HG03565 (cell line): ENCODE results near the gene KIAA1755.

ENCODE experiments used
- ATAC-seq: cut with Tn5 transposase; IDR thresholded peaks from one replicate; pipeline ENCODE4 v1.9.1; 2021; ENCODE audit warnings: mild to moderate bottlenecking, moderate library complexity; ENCODE audit not compliant: unreplicated experiment

Gene KIAA1755

DNA sequence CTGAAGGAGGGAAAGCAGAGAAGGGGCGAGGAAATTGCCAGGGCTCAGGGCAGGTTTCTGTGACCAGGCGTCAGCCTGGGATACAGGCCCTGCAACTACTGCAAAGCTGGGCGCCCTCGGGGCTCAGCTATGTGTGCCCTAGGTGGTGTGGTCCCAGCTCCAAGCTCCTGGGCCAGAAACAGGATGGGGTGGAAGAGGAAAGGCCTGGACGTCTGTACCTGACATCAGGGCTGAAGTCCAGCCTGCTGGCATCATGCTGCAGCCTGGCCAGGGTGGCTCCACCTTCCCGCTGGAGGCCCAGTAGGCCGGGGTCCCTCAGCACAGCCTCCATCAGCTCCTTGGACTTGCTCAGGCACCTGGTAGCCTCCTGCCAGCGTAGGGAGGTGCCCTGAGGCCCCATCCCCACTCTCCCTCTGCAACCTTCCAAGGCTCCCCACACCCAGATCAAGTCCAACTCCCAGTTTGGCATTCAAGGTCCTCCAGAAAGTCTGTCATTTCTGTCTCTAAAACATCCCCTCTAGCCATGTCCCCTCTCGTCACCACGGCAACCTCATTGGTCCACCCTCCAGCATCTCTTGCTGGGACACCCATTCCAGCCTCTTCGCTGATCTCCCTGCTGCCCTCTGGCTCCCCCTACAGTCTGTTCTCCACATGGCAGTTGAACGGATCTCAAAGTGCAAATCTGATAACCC is 38.2 kb downstream of the KIAA1755 start:
- no peak for ATAC-seq

GRCh38 chr20:38221119-38221589 is 39.4 kb downstream of the KIAA1755 start:
- ATAC-seq, result no peak

DNA sequence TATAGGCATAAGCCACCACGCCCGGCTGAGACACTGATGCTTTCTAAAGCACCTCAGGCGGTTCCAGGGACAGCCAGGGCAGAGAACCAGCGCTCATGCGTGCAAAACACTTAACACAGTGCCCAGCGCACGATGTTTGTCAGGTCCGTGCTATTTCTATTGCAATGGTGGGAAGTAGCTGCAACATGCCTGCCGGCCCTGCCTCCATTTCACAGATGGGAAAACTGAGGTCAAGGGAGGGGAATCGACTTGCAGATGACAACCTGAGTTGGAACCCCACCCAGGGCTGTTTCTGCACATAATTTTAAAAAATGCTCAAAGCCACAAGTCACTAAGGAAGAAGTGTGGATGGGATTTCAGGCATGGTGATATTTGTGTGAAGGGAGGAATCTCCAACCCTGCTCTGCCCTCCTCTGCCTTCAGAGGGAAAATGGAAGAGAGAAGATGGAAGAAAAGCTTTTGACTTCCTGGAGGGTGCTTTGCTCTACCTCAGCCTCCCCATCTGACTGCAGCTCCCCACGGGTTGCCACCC is 39.9 kb downstream of the KIAA1755 start:
- no peak for ATAC-seq

- ATAC-seq, result no peak
Measured at GRCh38 chr20:38219006-38219950, 41.3 kb downstream of the KIAA1755 start.

- no peak for ATAC-seq
Measured at GRCh38 chr20:38218566-38218885, 42.0 kb downstream of the KIAA1755 start.

- ATAC-seq, result no peak
Measured at GRCh38 chr20:38217791-38218565, 42.6 kb downstream of the KIAA1755 start.

GRCh38 chr20:38216746-38217595 is 43.6 kb downstream of the KIAA1755 start:
- ATAC-seq, result no peak

DNA sequence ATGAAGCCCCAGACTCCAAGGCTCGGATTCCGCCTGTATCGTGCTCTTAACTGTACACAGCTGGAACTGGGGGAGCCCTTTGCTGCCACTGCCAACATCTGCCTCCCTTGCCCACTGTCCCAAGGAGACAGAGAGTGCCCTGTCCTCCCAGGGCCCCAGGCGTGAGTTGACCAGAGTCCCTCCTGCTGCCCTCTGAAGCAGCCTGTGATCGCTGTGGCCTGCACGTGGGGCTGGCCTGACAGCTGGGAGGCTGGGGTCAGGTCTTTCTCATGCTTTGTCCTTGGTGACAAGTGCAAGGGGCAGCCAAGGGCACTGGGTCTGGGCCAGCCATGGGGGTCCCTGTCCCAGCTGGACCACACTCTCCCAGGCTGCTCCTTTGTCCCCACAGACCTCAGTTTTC is 44.3 kb downstream of the KIAA1755 start:
- no peak for ATAC-seq

DNA sequence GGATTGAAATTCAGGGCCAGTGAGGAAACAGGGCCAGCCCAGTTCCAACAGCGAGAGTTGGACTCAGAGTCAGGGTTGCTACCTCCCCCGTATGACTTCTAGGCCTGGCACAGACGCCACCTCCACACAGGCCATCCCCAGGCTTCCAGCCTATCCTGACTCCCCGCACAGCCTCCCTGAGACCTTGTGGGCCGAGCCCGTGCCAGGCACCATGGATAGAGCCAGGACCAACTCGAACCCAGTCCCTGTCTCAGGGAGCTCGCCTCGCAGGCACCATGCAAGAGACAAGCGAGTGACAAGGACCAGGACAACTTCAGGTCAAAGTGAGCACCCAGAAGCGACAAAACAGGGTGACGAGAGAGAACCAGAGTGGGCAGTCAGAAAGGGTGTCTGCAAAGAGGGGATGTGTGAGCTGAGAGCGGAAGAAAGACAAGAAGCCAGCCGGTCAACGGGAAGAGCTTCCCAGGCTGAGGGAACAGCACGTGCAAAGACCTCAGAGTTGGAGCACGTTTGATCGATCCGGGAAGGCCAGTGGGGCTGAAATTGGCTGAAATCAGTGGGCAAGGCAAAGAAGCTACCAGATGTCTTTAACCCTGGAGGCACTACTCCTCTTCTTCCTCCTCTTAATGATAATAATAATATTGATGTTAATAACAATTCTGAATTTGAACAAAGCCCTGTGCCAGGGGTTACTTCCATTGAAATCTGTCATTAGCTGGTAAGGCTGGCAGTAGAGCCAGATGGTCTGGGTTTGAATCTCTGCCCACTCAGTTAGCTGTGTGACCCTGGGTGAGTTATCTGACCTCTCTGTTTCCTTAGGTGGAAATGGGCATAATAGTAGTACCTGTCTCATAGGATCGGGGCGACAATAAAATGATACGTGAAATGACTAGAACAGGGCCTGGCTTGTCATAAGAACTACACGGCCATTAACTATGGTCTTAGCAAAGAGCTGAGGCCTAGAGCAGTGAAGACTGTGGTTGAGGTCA is 45.0 kb downstream of the KIAA1755 start:
- ATAC-seq, result no peak

DNA sequence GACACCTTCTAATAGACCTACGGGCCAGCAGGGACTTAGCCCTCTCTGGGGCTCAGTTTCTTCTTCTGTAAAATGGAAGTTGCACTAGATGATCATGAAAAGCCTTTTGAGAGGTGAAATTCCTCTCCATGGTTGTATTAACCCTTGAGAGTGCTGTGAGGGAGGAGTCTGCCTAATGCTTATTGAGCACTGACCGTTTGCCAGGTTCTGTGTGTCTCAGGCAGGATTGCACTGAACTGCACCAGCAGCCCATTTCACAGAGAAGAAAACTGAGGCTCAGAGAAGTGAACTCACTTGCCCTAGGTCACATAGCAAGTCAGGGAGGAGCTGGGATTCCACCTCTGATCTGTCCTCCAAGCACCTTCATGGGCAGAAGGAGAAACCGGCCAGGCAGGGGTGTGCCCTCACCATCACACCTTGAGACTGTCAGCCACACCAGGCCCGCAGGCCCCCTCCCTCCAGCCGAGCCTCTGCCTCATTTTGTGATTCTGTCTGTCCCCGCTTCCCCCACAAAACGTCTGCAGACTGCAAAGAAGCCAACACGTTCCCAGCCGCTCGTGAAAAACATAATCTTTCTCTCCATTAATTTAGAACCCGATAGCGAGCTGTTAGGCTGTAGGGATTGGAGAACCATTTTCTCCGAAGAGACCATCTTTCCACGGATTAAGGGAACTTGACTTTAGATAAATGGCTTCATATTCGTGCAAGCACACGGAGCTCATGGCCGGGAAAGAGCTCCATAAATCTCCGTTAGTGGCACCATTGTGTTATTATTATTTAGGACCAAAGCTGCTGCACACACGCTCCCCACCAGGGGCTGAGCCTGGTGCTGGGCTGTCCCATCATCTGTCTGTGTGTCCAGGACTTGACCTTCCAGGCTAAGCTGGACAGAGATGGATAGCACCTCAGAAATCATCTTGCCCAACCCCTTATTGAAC is 46.0 kb downstream of the KIAA1755 start:
- no peak for ATAC-seq

GRCh38 chr20:38213607-38213940 is 47.0 kb downstream of the KIAA1755 start:
- no peak for ATAC-seq

DNA sequence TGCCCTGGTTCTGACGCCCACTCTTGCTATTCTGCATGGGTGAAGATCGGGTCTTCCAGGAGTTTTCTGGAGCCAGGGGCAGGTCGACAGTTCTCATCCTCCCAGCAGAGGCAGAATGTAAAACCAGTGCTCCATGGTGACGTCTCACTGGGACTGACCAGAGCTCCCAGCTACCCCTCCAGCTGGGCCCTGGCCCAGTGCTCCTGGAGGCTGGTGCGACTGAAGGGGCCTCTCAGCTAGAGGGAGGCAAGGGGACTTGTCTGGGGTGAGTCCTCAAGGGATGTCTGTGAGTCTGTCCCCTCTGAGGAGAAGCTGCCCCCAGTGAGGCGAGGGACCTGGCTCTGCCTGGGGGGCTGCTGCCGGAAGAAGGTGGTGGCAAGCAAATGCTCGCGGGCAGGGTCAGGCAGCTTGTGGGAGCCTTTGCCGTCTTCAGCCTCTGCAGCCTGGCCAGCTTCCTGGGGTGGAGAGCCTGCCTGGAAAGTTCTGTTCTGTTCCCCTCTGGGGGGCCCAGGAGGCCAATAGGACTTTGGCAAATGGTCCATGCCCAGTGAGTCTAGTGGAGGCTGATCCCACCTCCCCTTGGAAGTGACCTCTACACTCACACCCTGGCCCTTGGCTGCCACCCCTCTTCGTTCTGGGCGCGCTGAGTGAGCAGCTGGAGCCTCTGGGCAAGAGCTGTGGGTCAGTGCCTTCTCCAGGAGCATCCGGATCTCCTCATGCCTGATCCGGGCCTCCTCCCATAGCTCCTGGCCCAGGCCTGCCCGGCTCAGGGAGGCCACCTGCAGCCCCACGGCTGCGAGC is 47.5 kb downstream of the KIAA1755 start:
- no peak for ATAC-seq

GRCh38 chr20:38211200-38212097 is 49.1 kb downstream of the KIAA1755 start:
- no peak for ATAC-seq

DNA sequence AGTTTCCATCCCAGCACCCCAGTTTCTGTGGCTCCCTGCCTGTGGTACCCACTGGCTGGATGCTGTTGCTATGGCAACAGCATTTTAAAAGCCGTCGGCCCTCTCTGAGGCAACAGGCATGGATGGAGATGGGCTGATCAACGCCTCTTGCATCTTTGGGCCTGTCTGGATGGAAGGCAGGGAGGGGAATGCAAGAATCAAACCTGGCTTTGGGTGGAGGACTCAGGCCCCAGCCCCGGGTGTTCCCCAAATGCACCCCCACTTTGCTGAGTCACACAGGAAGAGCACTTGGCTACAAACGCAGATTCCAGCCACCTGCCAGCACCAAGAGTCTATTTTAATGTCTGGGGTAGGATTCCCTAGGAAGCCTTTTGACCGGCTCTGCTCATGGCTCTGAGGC is 49.8 kb downstream of the KIAA1755 start:
- no peak for ATAC-seq

GRCh38 chr20:38209736-38210405 is 50.7 kb downstream of the KIAA1755 start:
- ATAC-seq, result no peak
